Sigmoid colon (tissue), 7 donors: ENCODE data around the gene EEF1A2. TPM values are rescaled to one million over a fixed set of nuclear protein-coding genes. Genes with fewer than 3 reads are reported as not detected.

Experiments used
- DNase-seq: peaks from one replicate; pipeline ENCODE4 v3.0.0-alpha.2; 2019
- H3K27ac ChIP-seq, 4 donors: fragments of 200-600 bp; sonication (generic); one replicate each; pipeline ENCODE4 v1.5.1; 2016 to 2019; ENCODE audit warnings: mild to moderate bottlenecking in 1 of 4
- H3K27me3 ChIP-seq, 3 donors: fragments of 200-600 bp; sonication (generic); one replicate each; pipeline ENCODE4 v1.5.1; 2019; ENCODE audit warnings: mild to moderate bottlenecking in 1 of 3
- H3K36me3 ChIP-seq, 4 donors: fragments of 200-600 bp; sonication (generic); one replicate each; pipeline ENCODE4 v1.5.1; 2016 to 2019
- H3K4me1 ChIP-seq, 4 donors: fragments of 200-600 bp; sonication (generic); one replicate each; pipeline ENCODE4 v1.5.1; 2017 to 2019
- H3K4me3 ChIP-seq, 4 donors: fragments of 200-600 bp; sonication (generic); one replicate each; pipeline ENCODE4 v1.5.1; 2017 to 2019; ENCODE audit warnings: mild to moderate bottlenecking in 2 of 4, moderate library complexity in 1 of 4
- H3K9me3 ChIP-seq, 4 donors: fragments of 200-600 bp in 3 of 4; sonication (generic) in 3 of 4; one replicate each; pipeline versions ENCODE4 v1.5.1 to v1.6.1; 2013 to 2019
- CTCF ChIP-seq, 4 experiments: fragments of 450-650 bp in 3 of 4; fragments of 200-600 bp in 1 of 4; IDR thresholded peaks; one replicate each; pipeline ENCODE4 v1.5.1; 2016 to 2019; ENCODE audit warnings: antibody characterized with exemption in 4 of 4, mild to moderate bottlenecking in 3 of 4, moderate library complexity in 2 of 4
- EP300 ChIP-seq, 4 donors: sonication (generic); formaldehyde crosslinking; IDR thresholded peaks; one replicate each; pipeline ENCODE4 v1.6.1; 2017; ENCODE audit warnings: antibody characterized with exemption in 4 of 4
- POLR2A ChIP-seq, 2 donors: fragments of 450-650 bp; IDR thresholded peaks; one replicate each; pipeline ENCODE4 v1.6.1; 2016; ENCODE audit warnings: antibody characterized with exemption in 2 of 2, mild to moderate bottlenecking in 2 of 2, moderate library complexity in 2 of 2
- POLR2AphosphoS5 ChIP-seq, 4 donors: sonication (generic); formaldehyde crosslinking; IDR thresholded peaks; one replicate each; pipeline ENCODE4 v1.6.1; 2017; ENCODE audit warnings: antibody characterized with exemption in 4 of 4
- WGBS, 2 donors: extraction: QIAGEN DNeasy Blood & Tissue Kit; methylation state at CpG; one replicate each; pipeline ENCODE4 v1.1.7; 2013; 5-methylcytosine and 5-hydroxymethylcytosine counted together
- intact Hi-C: fragments of 100-400 bp; cut with DNase I; formaldehyde crosslinking; loops from one replicate; pipeline ENCODE4 v1.15.1; 2023
- polyA plus RNA-seq, 3 donors: library from polyadenylated mRNA; stranded (reverse); fragments of 200-250 nt; gene quantifications; one replicate each; pipeline ENCODE4 v1.2.3, GENCODE V29; 2013
- total RNA-seq, 4 donors: library from RNA; depleted of rRNA; stranded (reverse); fragments of >200 nt; gene quantifications; one replicate each; pipeline ENCODE4 v1.1.0, GENCODE V29; 2016
- donor health status: healthy with polysubstance abuse.
- donor health status: Bipolar disorder and iron deficiency.
- donor health status: healthy.

EEF1A2 gene
- total and polyA plus RNA-seq, 7 donors, result 2.8 to 14.3 (median 7.8) TPM

GRCh38 chr20:63446216-63447024 lies 52.5 kb downstream of the EEF1A2 start:
- no peak for TF ChIP-seq EP300 (IDR thresholded peaks at IDR 0.05)
- TF ChIP-seq POLR2A (IDR thresholded peaks at IDR 0.05), result no peak
- TF ChIP-seq POLR2AphosphoS5 (IDR thresholded peaks at IDR 0.05), result no peak
- TF ChIP-seq CTCF (IDR thresholded peaks at IDR 0.05), result no peak
- WGBS, 2 donors, result 67 to 68% methylated on average over 31 of the region's 31 CpGs

GRCh38 chr20:63445075-63445734 lies 53.7 kb downstream of the EEF1A2 start:
- Histone ChIP-seq H3K27ac (no peak overlapping the region), H3K27me3 (peaks cover 4 to 67% (median 39%) of the 10 kb centered on the region in 3 donors), H3K9me3 (no peaks in the 10 kb centered on the region), H3K4me1 (no peaks in the 10 kb centered on the region), H3K4me3 (no peak overlapping the region), H3K36me3 (no peaks in the 10 kb centered on the region)
- 67 to 87% methylated on average over 15 of the region's 15 CpGs for WGBS, 2 donors
- no peak for DNase-seq
- TF ChIP-seq CTCF (IDR thresholded peaks at IDR 0.05), result no peak
- no peak for TF ChIP-seq EP300 (IDR thresholded peaks at IDR 0.05)
- TF ChIP-seq POLR2AphosphoS5 (IDR thresholded peaks at IDR 0.05), result no peak
- no peak for TF ChIP-seq POLR2A (IDR thresholded peaks at IDR 0.05)
- intact Hi-C loops, result no loop called here

More at GRCh38 chr20:63446216-63447024, 52.5 kb downstream of the EEF1A2 start:
- Histone ChIP-seq H3K4me3 (no peak overlapping the region), H3K27me3 (peaks cover 0 to 68% (median 40%) of the 10 kb centered on the region in 3 donors), H3K27ac (no peak overlapping the region), H3K4me1 (no peaks in the 10 kb centered on the region), H3K36me3 (no peaks in the 10 kb centered on the region), H3K9me3 (no peaks in the 10 kb centered on the region)
- intact Hi-C loops, result no loop called here
- DNase-seq, result no peak

- no peak for DNase-seq
- H3K9me3 ChIP-seq, result no peaks in the 10 kb centered on the region
- H3K36me3 ChIP-seq, result no peaks in the 10 kb centered on the region
- H3K4me3 ChIP-seq, result no peak overlapping the region
- WGBS, 2 donors, result 92 to 94% methylated on average over 24 of the region's 24 CpGs
- TF ChIP-seq POLR2A (IDR thresholded peaks at IDR 0.05) (no peak), EP300 (IDR thresholded peaks at IDR 0.05) (no peak), CTCF (IDR thresholded peaks at IDR 0.05) (no peak), POLR2AphosphoS5 (IDR thresholded peaks at IDR 0.05) (no peak)
- H3K27me3 ChIP-seq, result peaks cover 4 to 67% (median 33%) of the 10 kb centered on the region in 3 donors
- intact Hi-C loops, result no loop called here
- no peaks in the 10 kb centered on the region for H3K4me1 ChIP-seq
- H3K27ac ChIP-seq, result no peak overlapping the region
These were observed 54.3 kb downstream of the EEF1A2 start for GRCh38 chr20:63444548-63444947.

- DNase-seq, result no peak
- intact Hi-C loops, result no loop called here
- Histone ChIP-seq H3K9me3 (no peaks in the 10 kb centered on the region), H3K36me3 (no peaks in the 10 kb centered on the region), H3K4me3 (no peak overlapping the region), H3K27me3 (peaks cover 4 to 66% (median 32%) of the 10 kb centered on the region in 3 donors), H3K4me1 (no peaks in the 10 kb centered on the region), H3K27ac (no peak overlapping the region)
- TF ChIP-seq EP300 (IDR thresholded peaks at IDR 0.05) (no peak), POLR2A (IDR thresholded peaks at IDR 0.05) (no peak), CTCF (IDR thresholded peaks at IDR 0.05) (no peak), POLR2AphosphoS5 (IDR thresholded peaks at IDR 0.05) (no peak)
- 88 to 91% methylated on average over 25 of the region's 25 CpGs for WGBS, 2 donors
These were observed 55.1 kb downstream of the EEF1A2 start for GRCh38 chr20:63443606-63444395.
